Measurements from ENCODE around the gene PARD3.

The PARD3 gene

DNA sequence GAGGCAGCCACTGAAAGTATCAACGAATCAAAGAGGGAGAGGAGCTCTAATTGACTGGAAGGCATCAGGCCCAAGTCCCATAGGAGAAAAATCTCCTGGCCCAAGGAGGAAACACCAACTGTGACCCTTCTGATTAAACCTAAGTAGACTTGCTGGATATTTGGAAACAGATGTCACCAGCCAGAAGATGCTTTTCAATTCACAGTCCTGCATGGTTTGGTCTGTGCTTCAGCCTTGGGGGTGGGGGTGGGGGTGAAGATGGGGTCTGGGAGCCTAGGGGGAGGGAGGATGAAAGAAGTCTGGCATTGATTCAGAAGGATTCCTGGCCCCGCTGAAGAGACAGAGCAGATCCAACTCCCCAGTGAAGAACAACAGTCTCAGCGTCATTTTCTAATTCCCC lies 623.7 kb downstream of the PARD3 start:
- no peak overlapping the region for H4K12ac ChIP-seq (ENCODE audit: low read depth, low read length)
- no peak overlapping the region for H3K9ac ChIP-seq (ENCODE audit: low read length)
- H3K79me1 ChIP-seq (ENCODE audit: low read length): no peaks in the 10 kb centered on the region
- WGBS (ENCODE audit: extremely low coverage, insufficient coverage, insufficient read length): no CpG with 5 or more reads among the region's 3 CpGs
- no peak overlapping the region for H3K27ac ChIP-seq (ENCODE audit: low read depth, low read length)
- H2BK5ac ChIP-seq (ENCODE audit: low read depth, low read length, poor library complexity): no peak overlapping the region
- no peaks in the 10 kb centered on the region for H3K79me2 ChIP-seq (ENCODE audit: control insufficient read depth, insufficient read depth, low read length, poor library complexity)
- no peak overlapping the region for H2BK120ac ChIP-seq (ENCODE audit: insufficient read depth, low read length, poor library complexity)
- H3K4me1 ChIP-seq (ENCODE audit: control insufficient read depth in 1 of 2, insufficient read depth in 2 of 2, low read length in 2 of 2): peaks cover 0 to 10% of the 10 kb centered on the region in 2 experiments
- no peak overlapping the region for H3K4ac ChIP-seq (ENCODE audit: low read depth, low read length)
- no peak overlapping the region for H4K8ac ChIP-seq (ENCODE audit: low read depth, low read length)
- no peak overlapping the region for H3K18ac ChIP-seq (ENCODE audit: low read length)
- H3K23ac ChIP-seq (ENCODE audit: low read length): no peak overlapping the region
- H2AK5ac ChIP-seq (ENCODE audit: low read length): no peak overlapping the region
- H3K27me3 ChIP-seq (ENCODE audit: insufficient read depth, low read length): no peaks in the 10 kb centered on the region
- H3K9me3 ChIP-seq (ENCODE audit: insufficient read depth, low read depth, low read length): no peaks in the 10 kb centered on the region
- H3K4me3 ChIP-seq (ENCODE audit: low read depth, low read length): no peak overlapping the region
- no peak overlapping the region for H4K91ac ChIP-seq (ENCODE audit: low read depth, low read length)
- H3K14ac ChIP-seq (ENCODE audit: low read length): no peak overlapping the region
- H3K4me2 ChIP-seq (ENCODE audit: low read length): no peak overlapping the region
- DNase-seq: no peak
- no peak overlapping the region for H2AFZ ChIP-seq (ENCODE audit: insufficient read depth, low read length, poor library complexity)
- no peaks in the 10 kb centered on the region for H3K36me3 ChIP-seq (ENCODE audit: control insufficient read depth in 1 of 2, insufficient read depth in 2 of 2, low read length in 2 of 2)
- no peak overlapping the region for H2BK12ac ChIP-seq (ENCODE audit: low read length)

- no peak overlapping the region for H3K23ac ChIP-seq (ENCODE audit: low read length)
- no peak overlapping the region for H3K14ac ChIP-seq (ENCODE audit: low read length)
- no peak overlapping the region for H2AK5ac ChIP-seq (ENCODE audit: low read length)
- no peak overlapping the region for H3K27ac ChIP-seq (ENCODE audit: low read depth, low read length)
- no peak overlapping the region for H2AFZ ChIP-seq (ENCODE audit: insufficient read depth, low read length, poor library complexity)
- H3K36me3 ChIP-seq (ENCODE audit: control insufficient read depth in 1 of 2, insufficient read depth in 2 of 2, low read length in 2 of 2): no peaks in the 10 kb centered on the region
- no peak overlapping the region for H3K4me3 ChIP-seq (ENCODE audit: low read depth, low read length)
- H4K12ac ChIP-seq (ENCODE audit: low read depth, low read length): no peak overlapping the region
- H3K4me1 ChIP-seq (ENCODE audit: control insufficient read depth in 1 of 2, insufficient read depth in 2 of 2, low read length in 2 of 2): peaks cover 0 to 10% of the 10 kb centered on the region in 2 experiments
- no peak overlapping the region for H2BK120ac ChIP-seq (ENCODE audit: insufficient read depth, low read length, poor library complexity)
- no peak overlapping the region for H3K18ac ChIP-seq (ENCODE audit: low read length)
- H3K4me2 ChIP-seq (ENCODE audit: low read length): no peak overlapping the region
- H3K79me1 ChIP-seq (ENCODE audit: low read length): no peaks in the 10 kb centered on the region
- no peak overlapping the region for H2BK12ac ChIP-seq (ENCODE audit: low read length)
- no peak overlapping the region for H4K8ac ChIP-seq (ENCODE audit: low read depth, low read length)
- DNase-seq: no peak
- H3K9ac ChIP-seq (ENCODE audit: low read length): no peak overlapping the region
- H3K27me3 ChIP-seq (ENCODE audit: insufficient read depth, low read length): no peaks in the 10 kb centered on the region
- no peaks in the 10 kb centered on the region for H3K79me2 ChIP-seq (ENCODE audit: control insufficient read depth, insufficient read depth, low read length, poor library complexity)
- H3K9me3 ChIP-seq (ENCODE audit: insufficient read depth, low read depth, low read length): no peaks in the 10 kb centered on the region
- H4K91ac ChIP-seq (ENCODE audit: low read depth, low read length): no peak overlapping the region
- H2BK5ac ChIP-seq (ENCODE audit: low read depth, low read length, poor library complexity): no peak overlapping the region
- no CpG with 5 or more reads among the region's 7 CpGs for WGBS (ENCODE audit: extremely low coverage, insufficient coverage, insufficient read length)
- no peak overlapping the region for H3K4ac ChIP-seq (ENCODE audit: low read depth, low read length)
These were observed 624.5 kb downstream of the PARD3 start for GRCh38 chr10:34190580-34190979.

DNA sequence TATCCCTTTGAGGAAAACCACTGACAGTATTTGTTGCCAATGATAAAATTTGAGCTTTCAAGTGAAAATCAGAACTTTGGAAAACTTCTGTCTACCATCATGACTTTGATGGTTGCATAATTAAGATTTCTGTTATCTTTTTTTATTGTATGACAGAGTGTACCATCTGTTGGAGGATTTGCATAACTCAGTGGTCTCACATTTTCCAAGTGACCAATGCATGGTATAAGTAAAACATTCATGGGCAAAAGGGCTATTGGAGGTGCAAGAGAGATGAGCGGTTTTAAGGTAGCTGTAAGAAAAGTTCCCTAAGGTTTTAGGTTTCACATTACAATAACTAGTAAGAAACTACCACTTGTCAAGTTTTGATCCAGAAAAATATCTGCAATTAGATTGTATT lies 625.3 kb downstream of the PARD3 start:
- Histone ChIP-seq H3K9ac (ENCODE audit: low read length) (no peak overlapping the region), H3K4me3 (ENCODE audit: low read depth, low read length) (no peak overlapping the region), H2BK5ac (ENCODE audit: low read depth, low read length, poor library complexity) (no peak overlapping the region), H4K91ac (ENCODE audit: low read depth, low read length) (no peak overlapping the region), H3K9me3 (ENCODE audit: insufficient read depth, low read depth, low read length) (no peaks in the 10 kb centered on the region), H4K8ac (ENCODE audit: low read depth, low read length) (no peak overlapping the region), H3K27me3 (ENCODE audit: insufficient read depth, low read length) (no peaks in the 10 kb centered on the region), H2BK12ac (ENCODE audit: low read length) (no peak overlapping the region), H3K4me2 (ENCODE audit: low read length) (no peak overlapping the region), H3K36me3 (ENCODE audit: control insufficient read depth in 1 of 2, insufficient read depth in 2 of 2, low read length in 2 of 2) (no peaks in the 10 kb centered on the region), H2AK5ac (ENCODE audit: low read length) (no peak overlapping the region), H3K4me1 (ENCODE audit: control insufficient read depth in 1 of 2, insufficient read depth in 2 of 2, low read length in 2 of 2) (peaks cover 0 to 10% of the 10 kb centered on the region in 2 experiments), H3K14ac (ENCODE audit: low read length) (no peak overlapping the region), H3K4ac (ENCODE audit: low read depth, low read length) (no peak overlapping the region), H2AFZ (ENCODE audit: insufficient read depth, low read length, poor library complexity) (no peak overlapping the region), H3K23ac (ENCODE audit: low read length) (no peak overlapping the region), H2BK120ac (ENCODE audit: insufficient read depth, low read length, poor library complexity) (no peak overlapping the region), H4K12ac (ENCODE audit: low read depth, low read length) (no peak overlapping the region), H3K27ac (ENCODE audit: low read depth, low read length) (no peak overlapping the region), H3K79me1 (ENCODE audit: low read length) (no peaks in the 10 kb centered on the region), H3K18ac (ENCODE audit: low read length) (no peak overlapping the region), H3K79me2 (ENCODE audit: control insufficient read depth, insufficient read depth, low read length, poor library complexity) (no peaks in the 10 kb centered on the region)
- DNase-seq: no peak
- no CpG with 5 or more reads among the region's 1 CpG for WGBS (ENCODE audit: extremely low coverage, insufficient coverage, insufficient read length)

- Histone ChIP-seq H3K79me1 (ENCODE audit: low read length) (no peaks in the 10 kb centered on the region), H2BK12ac (ENCODE audit: low read length) (no peak overlapping the region), H3K79me2 (ENCODE audit: control insufficient read depth, insufficient read depth, low read length, poor library complexity) (no peaks in the 10 kb centered on the region), H2BK120ac (ENCODE audit: insufficient read depth, low read length, poor library complexity) (no peak overlapping the region), H3K36me3 (ENCODE audit: control insufficient read depth in 1 of 2, insufficient read depth in 2 of 2, low read length in 2 of 2) (no peaks in the 10 kb centered on the region), H2AK5ac (ENCODE audit: low read length) (no peak overlapping the region), H3K18ac (ENCODE audit: low read length) (no peak overlapping the region), H3K4me1 (ENCODE audit: control insufficient read depth in 1 of 2, insufficient read depth in 2 of 2, low read length in 2 of 2) (peaks cover 0 to 13% of the 10 kb centered on the region in 2 experiments), H3K9me3 (ENCODE audit: insufficient read depth, low read depth, low read length) (no peaks in the 10 kb centered on the region), H3K27ac (ENCODE audit: low read depth, low read length) (no peak overlapping the region), H4K8ac (ENCODE audit: low read depth, low read length) (no peak overlapping the region), H3K4ac (ENCODE audit: low read depth, low read length) (no peak overlapping the region), H3K4me2 (ENCODE audit: low read length) (no peak overlapping the region), H2BK5ac (ENCODE audit: low read depth, low read length, poor library complexity) (no peak overlapping the region), H3K9ac (ENCODE audit: low read length) (no peak overlapping the region), H3K23ac (ENCODE audit: low read length) (no peak overlapping the region), H3K27me3 (ENCODE audit: insufficient read depth, low read length) (no peaks in the 10 kb centered on the region), H3K4me3 (ENCODE audit: low read depth, low read length) (no peak overlapping the region), H4K12ac (ENCODE audit: low read depth, low read length) (no peak overlapping the region), H2AFZ (ENCODE audit: insufficient read depth, low read length, poor library complexity) (no peak overlapping the region), H4K91ac (ENCODE audit: low read depth, low read length) (no peak overlapping the region), H3K14ac (ENCODE audit: low read length) (no peak overlapping the region)
- DNase-seq: no peak
- no CpG with 5 or more reads among the region's 5 CpGs for WGBS (ENCODE audit: extremely low coverage, insufficient coverage, insufficient read length)
These were observed 626.9 kb downstream of the PARD3 start for GRCh38 chr10:34188221-34188620.

Measured in trophoblast cell (in vitro differentiated cells and primary cell).